IMR-90 (cell line): ENCODE measurements around the gene ZNF662. TPM values are rescaled to one million over a fixed set of nuclear protein-coding genes. Genes with fewer than 3 reads are reported as not detected.

Source experiments
- ATAC-seq: fragments of 200-7000 bp; cut with Tn5 transposase; 2 replicates; pipeline ENCODE4 v1.9.1; 2020; ENCODE audit warnings: low read depth, mild to moderate bottlenecking, moderate library complexity
- BruUV-seq: library from RNA; stranded (reverse); fragments of 400-500 nt; replicated peaks from 2 replicates; lab custom pipeline; 2021; lab: Mats Ljungman, UMichigan
- CTCF ChIA-PET: fragments of 300-600 bp; formaldehyde crosslinking; extraction: SDS; loops from one replicate; lab custom pipeline; 2021; ENCODE audit warnings: antibody characterized with exemption; lab: Yijun Ruan, JAX
- POLR2A ChIA-PET: fragments of 300-600 bp; sonication (Branson Sonifier 250); formaldehyde crosslinking; loops from one replicate; lab custom pipeline; 2022; ENCODE audit warnings: antibody characterized with exemption; ENCODE audit not compliant: unreplicated experiment; lab: Charles Lee
- DNase-seq: peaks from one replicate; pipeline ENCODE4 v3.0.0; 2013
- H2AFZ ChIP-seq: replicated peaks from 2 replicates; pipeline ENCODE3; 2013; ENCODE audit warnings: low read length, mild to moderate bottlenecking; ENCODE audit not compliant: poor library complexity
- H2AK5ac ChIP-seq: 2 replicates; pipeline ENCODE4 v1.6.1; 2013; ENCODE audit warnings: low read depth, low read length, inconsistent platforms
- H2AK9ac ChIP-seq: replicated peaks from 2 replicates; pipeline ENCODE3; 2013; ENCODE audit warnings: mild to moderate bottlenecking, low read depth, low read length, moderate library complexity; ENCODE audit not compliant: poor library complexity
- H2BK120ac ChIP-seq: 2 replicates; pipeline ENCODE4 v1.6.1; 2013; ENCODE audit warnings: low read depth, low read length, inconsistent platforms
- H2BK15ac ChIP-seq: 3 replicates; pipeline ENCODE4 v1.6.1; 2013; ENCODE audit warnings: low read depth, low read length, inconsistent platforms
- H2BK20ac ChIP-seq: 2 replicates; pipeline ENCODE4 v1.6.1; 2013; ENCODE audit warnings: low read depth, mild to moderate bottlenecking, inconsistent platforms, low read length, moderate library complexity
- H2BK5ac ChIP-seq: 2 replicates; pipeline ENCODE4 v1.6.1; 2013; ENCODE audit warnings: mild to moderate bottlenecking, low read depth, low read length, inconsistent platforms; ENCODE audit not compliant: poor library complexity, severe bottlenecking
- H3K14ac ChIP-seq: replicated peaks from 2 replicates; pipeline ENCODE4 v1.6.1; 2013; ENCODE audit warnings: low read depth, low read length, inconsistent platforms
- H3K18ac ChIP-seq: 2 replicates; pipeline ENCODE4 v1.6.1; 2013; ENCODE audit warnings: low read depth, low read length, control low read depth
- H3K23ac ChIP-seq: 2 replicates; pipeline ENCODE4 v1.6.1; 2013; ENCODE audit warnings: low read depth, low read length, inconsistent platforms
- H3K27ac ChIP-seq: 2 replicates; pipeline ENCODE4 v1.5.1; 2013; ENCODE audit warnings: mild to moderate bottlenecking, control low read depth, low read length; ENCODE audit not compliant: insufficient read depth
- H3K27me3 ChIP-seq: 2 replicates; pipeline ENCODE4 v1.6.1; 2013; ENCODE audit warnings: low read length; ENCODE audit not compliant: control insufficient read depth, insufficient read depth
- H3K36me3 ChIP-seq: 2 replicates; pipeline ENCODE4 v1.6.1; 2013; ENCODE audit warnings: low read length, mixed read lengths; ENCODE audit not compliant: control insufficient read depth, insufficient read depth
- H3K4ac ChIP-seq: 2 replicates; pipeline ENCODE4 v1.6.1; 2013; ENCODE audit warnings: low read depth, low read length, inconsistent platforms
- H3K4me1 ChIP-seq: 2 replicates; pipeline ENCODE4 v1.6.1; 2013; ENCODE audit warnings: low read length, mixed read lengths; ENCODE audit not compliant: control insufficient read depth, insufficient read depth
- H3K4me2 ChIP-seq: 2 replicates; pipeline ENCODE4 v1.6.1; 2013; ENCODE audit warnings: low read depth, mild to moderate bottlenecking, control low read depth, low read length, moderate library complexity
- H3K4me3 ChIP-seq: 2 replicates; pipeline ENCODE4 v1.5.1; 2013; ENCODE audit warnings: low read depth, mild to moderate bottlenecking, control low read depth, low read length, moderate library complexity; ENCODE audit not compliant: insufficient read depth
- H3K56ac ChIP-seq: 2 replicates; pipeline ENCODE4 v1.6.1; 2013; ENCODE audit warnings: low read length, inconsistent platforms; ENCODE audit not compliant: insufficient read depth; ENCODE audit errors: extremely low read depth
- H3K79me1 ChIP-seq, 2 experiments: 2 replicates each; pipeline ENCODE4 v1.6.1; 2013; ENCODE audit warnings: low read length in 2 of 2, inconsistent platforms in 1 of 2, low read depth in 1 of 2
- H3K9ac ChIP-seq: 2 replicates; pipeline ENCODE4 v1.6.1; 2013; ENCODE audit warnings: low read depth, low read length, control low read depth
- H3K9me1 ChIP-seq: 2 replicates; pipeline ENCODE4 v1.6.1; 2013; ENCODE audit warnings: low read length, inconsistent platforms; ENCODE audit not compliant: insufficient read depth
- H3K9me3 ChIP-seq: 2 replicates; pipeline ENCODE4 v1.6.1; 2013; ENCODE audit warnings: low read length; ENCODE audit not compliant: control insufficient read depth, insufficient read depth
- H4K20me1 ChIP-seq: 2 replicates; pipeline ENCODE4 v1.6.1; 2013; ENCODE audit warnings: low read length, inconsistent platforms; ENCODE audit not compliant: insufficient read depth
- H4K5ac ChIP-seq: 2 replicates; pipeline ENCODE4 v1.6.1; 2013; ENCODE audit warnings: mild to moderate bottlenecking, low read depth, low read length, control low read depth
- H4K8ac ChIP-seq, 2 experiments: 2 replicates each; pipeline ENCODE4 v1.6.1; 2013; ENCODE audit warnings: low read depth in 2 of 2, low read length in 2 of 2, control low read depth in 1 of 2, inconsistent platforms in 1 of 2
- H4K91ac ChIP-seq: 2 replicates; pipeline ENCODE4 v1.6.1; 2013; ENCODE audit warnings: low read depth, low read length, inconsistent platforms; ENCODE audit not compliant: insufficient read depth
- CHD1 ChIP-seq: IDR thresholded peaks from 2 replicates; pipeline ENCODE4 v1.6.1; 2012; ENCODE audit warnings: low read depth, low read length, improper control_type of control experiment
- RAD21 ChIP-seq: IDR thresholded peaks from 2 replicates; pipeline ENCODE4 v1.6.1; 2012; ENCODE audit warnings: low read length, improper control_type of control experiment
- WGBS, 2 experiments: methylation state at CpG; one replicate each; pipeline versions ENCODE4 v1.1.5 to v1.1.7; 2013; ENCODE audit warnings: missing lambda C conversion rate in 2 of 2; ENCODE audit not compliant: insufficient read length in 1 of 2; ENCODE audit errors: extremely low coverage in 2 of 2; 5-methylcytosine and 5-hydroxymethylcytosine counted together
- dilution Hi-C: fragments of 300-500 bp; cut with HindIII; formaldehyde crosslinking; loops from one replicate; pipeline ENCODE4 v1.14.3; 2018; ENCODE audit warnings: low sequenced_read_pairs; ENCODE audit not compliant: unreplicated experiment
- in situ Hi-C: fragments of 300-500 bp; cut with MboI; formaldehyde crosslinking; loops from 3 replicates; pipeline ENCODE4 v1.14.3; 2019; ENCODE audit warnings: low sequenced_read_pairs, inconsistent platforms, mixed read lengths
- intact Hi-C: fragments of 100-400 bp; cut with micrococcal nuclease; formaldehyde crosslinking; loops from 2 replicates; pipeline ENCODE4 v1.10.0; 2022
- polyA plus RNA-seq, 3 experiments: library from polyadenylated mRNA; depleted of rRNA; stranded (reverse); fragments of >200 nt; gene quantifications; 2 replicates each; pipeline ENCODE4 v1.2.3, GENCODE V29; 2012; ENCODE audit warnings: low replicate concordance in 1 of 3
- total RNA-seq: library from RNA; depleted of rRNA; stranded (reverse); fragments of >200 nt; gene quantifications from 2 replicates; pipeline ENCODE4 v1.2.3, GENCODE V29; 2012

The ZNF662 gene
- total and polyA plus RNA-seq, 2 of the 4 experiments (the other 2 are of a cell fraction) = 0.29 to 0.54 TPM

DNA sequence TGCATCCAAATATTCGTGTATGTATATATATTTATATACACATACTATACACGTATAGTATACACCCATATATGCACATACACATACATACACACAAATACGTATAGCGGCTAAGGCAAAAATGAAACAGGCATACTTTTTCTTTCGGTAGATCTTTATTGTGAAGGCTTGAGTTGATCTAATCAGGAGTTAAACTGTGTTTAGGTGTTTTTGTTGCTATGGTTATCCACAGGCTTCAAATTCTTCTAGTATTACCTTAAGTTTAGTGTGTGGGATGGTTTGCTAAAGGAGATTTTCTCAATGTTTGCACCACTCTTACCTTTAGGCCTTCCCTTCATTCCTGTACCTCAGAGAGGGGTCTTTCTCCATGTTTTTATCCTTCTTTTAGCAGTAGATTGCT, 28.2 kb downstream of the ZNF662 start:
- in situ Hi-C loops = no loop called here
- Histone ChIP-seq H3K56ac (no peak overlapping the region), H3K4me3 (no peak overlapping the region), H3K18ac (no peak overlapping the region), H3K9me1 (no peaks in the 10 kb centered on the region), H3K4me2 (no peak overlapping the region), H3K14ac (no peak overlapping the region), H3K4ac (no peak overlapping the region), H2AK9ac (no peak overlapping the region), H2BK5ac (no peak overlapping the region), H3K36me3 (no peaks in the 10 kb centered on the region), H3K4me1 (no peaks in the 10 kb centered on the region), H3K27ac (no peak overlapping the region), H3K27me3 (no peaks in the 10 kb centered on the region), H4K5ac (no peak overlapping the region), H4K20me1 (no peaks in the 10 kb centered on the region), H2BK20ac (no peak overlapping the region), H2AFZ (no peak overlapping the region), H2BK120ac (no peak overlapping the region), H3K79me1 (no peaks in the 10 kb centered on the region), H2BK15ac (no peak overlapping the region), H4K8ac (no peak overlapping the region), H3K23ac (no peak overlapping the region), H3K9me3 (no peaks in the 10 kb centered on the region; the same call in 1 of the 2 replicates), H2AK5ac (no peak overlapping the region), H3K9ac (no peak overlapping the region), H4K91ac (no peak overlapping the region)
- WGBS, 2 experiments = no CpG with 5 or more reads among the region's 5 CpGs
- DNase-seq = no peak
- CTCF ChIA-PET = no interaction called here
- TF ChIP-seq RAD21 (no peak), CHD1 (no peak)
- POLR2A ChIA-PET = no interaction called here
- intact Hi-C loops = no loop called here
- BruUV-seq = no TSS peak
- no peak for ATAC-seq
- dilution Hi-C loops = no loop called here
